ENCODE measurements around the gene IPO13.

IPO13 gene

GRCh38 chr1:43961692-43962091 lies 14.9 kb downstream of the IPO13 start:
- Histone ChIP-seq H3K4me3 (ENCODE audit: insufficient read depth, low read depth, low read length, poor library complexity, severe bottlenecking) (no peak overlapping the region), H3K9me3 (ENCODE audit: control insufficient read depth, low read length) (no peaks in the 10 kb centered on the region), H3K27ac (ENCODE audit: insufficient read depth, low read length, poor library complexity, severe bottlenecking) (no peak overlapping the region), H3K36me3 (ENCODE audit: control insufficient read depth, insufficient read depth, low read length) (peaks cover 20% of the 10 kb centered on the region), H3K27me3 (replicated peaks; ENCODE audit: control insufficient read depth, insufficient read depth, low read length, poor library complexity, severe bottlenecking) (no peaks in the 10 kb centered on the region), H3K4me1 (ENCODE audit: control insufficient read depth, insufficient read depth, low read length, poor library complexity, severe bottlenecking) (no peaks in the 10 kb centered on the region)
- DNase-seq, result no peak

DNA sequence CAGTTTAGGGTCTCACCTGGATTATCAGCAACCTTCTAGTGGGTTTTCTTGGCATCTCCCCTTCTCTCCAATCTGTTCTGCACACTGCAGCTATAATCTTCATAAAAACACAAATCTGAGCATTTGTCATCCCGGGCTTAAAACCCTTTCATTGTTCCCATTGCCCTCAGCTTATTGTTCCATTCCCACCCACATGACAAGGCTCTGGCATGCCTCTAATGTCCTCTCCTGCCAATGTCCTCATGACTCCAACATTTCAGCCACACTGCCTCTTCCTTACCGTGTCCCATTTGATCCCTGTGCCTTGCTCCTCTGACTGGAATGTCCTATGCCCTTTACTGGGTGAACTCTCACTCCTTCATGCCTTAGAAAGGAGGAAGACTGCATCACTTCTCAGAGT lies 15.6 kb downstream of the IPO13 start:
- Histone ChIP-seq H3K27me3 (replicated peaks; ENCODE audit: control insufficient read depth, insufficient read depth, low read length, poor library complexity, severe bottlenecking) (no peaks in the 10 kb centered on the region), H3K27ac (ENCODE audit: insufficient read depth, low read length, poor library complexity, severe bottlenecking) (no peak overlapping the region), H3K9me3 (ENCODE audit: control insufficient read depth, low read length) (no peaks in the 10 kb centered on the region), H3K4me1 (ENCODE audit: control insufficient read depth, insufficient read depth, low read length, poor library complexity, severe bottlenecking) (no peaks in the 10 kb centered on the region), H3K4me3 (ENCODE audit: insufficient read depth, low read depth, low read length, poor library complexity, severe bottlenecking) (no peak overlapping the region), H3K36me3 (ENCODE audit: control insufficient read depth, insufficient read depth, low read length) (peaks cover 20% of the 10 kb centered on the region)
- no peak for DNase-seq

DNA sequence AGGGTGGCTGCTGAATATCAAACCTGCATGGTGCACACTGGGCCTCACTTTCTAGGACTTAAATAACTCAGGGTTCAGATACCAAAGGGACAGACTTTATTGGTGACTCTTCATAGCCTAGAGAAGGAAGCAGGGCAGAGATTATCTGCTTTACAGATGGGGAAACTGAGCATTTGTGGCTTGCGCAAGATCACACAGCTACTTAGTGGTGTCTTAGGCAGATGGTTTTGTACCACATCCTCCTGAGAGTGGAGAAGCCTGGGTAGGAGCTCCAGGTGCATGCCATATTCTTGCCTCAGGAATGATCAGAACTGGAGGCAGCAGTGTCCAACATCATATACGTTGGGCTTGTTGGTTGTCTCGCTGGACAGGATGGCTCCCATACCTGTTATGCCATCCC lies 16.3 kb downstream of the IPO13 start:
- Histone ChIP-seq H3K27ac (ENCODE audit: insufficient read depth, low read length, poor library complexity, severe bottlenecking) (no peak overlapping the region), H3K36me3 (ENCODE audit: control insufficient read depth, insufficient read depth, low read length) (peaks cover 16% of the 10 kb centered on the region), H3K27me3 (replicated peaks; ENCODE audit: control insufficient read depth, insufficient read depth, low read length, poor library complexity, severe bottlenecking) (no peaks in the 10 kb centered on the region), H3K4me3 (ENCODE audit: insufficient read depth, low read depth, low read length, poor library complexity, severe bottlenecking) (no peak overlapping the region), H3K4me1 (ENCODE audit: control insufficient read depth, insufficient read depth, low read length, poor library complexity, severe bottlenecking) (no peaks in the 10 kb centered on the region), H3K9me3 (ENCODE audit: control insufficient read depth, low read length) (no peaks in the 10 kb centered on the region)
- DNase-seq, result no peak

DNA sequence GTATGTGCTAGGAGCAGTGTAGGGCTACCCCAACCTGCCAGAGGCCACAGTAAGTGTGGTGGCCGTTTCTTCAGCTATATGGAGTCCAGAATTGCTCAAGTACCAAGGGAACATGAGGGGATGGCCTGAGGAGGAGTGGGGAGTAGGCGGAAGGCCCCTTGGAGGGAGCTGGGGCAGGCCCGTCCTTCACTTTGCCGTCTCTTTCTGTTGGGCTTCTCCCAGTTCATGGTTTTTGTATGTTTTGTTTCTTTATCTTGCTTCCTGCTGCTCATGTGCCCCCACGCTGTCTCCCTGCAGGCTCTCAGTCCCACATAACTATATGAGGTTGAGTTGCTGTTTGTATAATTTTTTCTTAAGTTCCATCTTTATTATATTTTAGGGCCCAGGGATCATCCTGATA lies 17.1 kb downstream of the IPO13 start:
- Histone ChIP-seq H3K36me3 (ENCODE audit: control insufficient read depth, insufficient read depth, low read length) (peaks cover 11% of the 10 kb centered on the region), H3K9me3 (ENCODE audit: control insufficient read depth, low read length) (no peaks in the 10 kb centered on the region), H3K27me3 (replicated peaks; ENCODE audit: control insufficient read depth, insufficient read depth, low read length, poor library complexity, severe bottlenecking) (no peaks in the 10 kb centered on the region), H3K4me1 (ENCODE audit: control insufficient read depth, insufficient read depth, low read length, poor library complexity, severe bottlenecking) (no peaks in the 10 kb centered on the region), H3K4me3 (ENCODE audit: insufficient read depth, low read depth, low read length, poor library complexity, severe bottlenecking) (no peak overlapping the region), H3K27ac (ENCODE audit: insufficient read depth, low read length, poor library complexity, severe bottlenecking) (no peak overlapping the region)
- DNase-seq, result no peak

GRCh38 chr1:43965316-43965715 lies 18.6 kb downstream of the IPO13 start:
- Histone ChIP-seq H3K27me3 (replicated peaks; ENCODE audit: control insufficient read depth, insufficient read depth, low read length, poor library complexity, severe bottlenecking) (no peaks in the 10 kb centered on the region), H3K36me3 (ENCODE audit: control insufficient read depth, insufficient read depth, low read length) (peaks cover 7% of the 10 kb centered on the region), H3K4me3 (ENCODE audit: insufficient read depth, low read depth, low read length, poor library complexity, severe bottlenecking) (no peak overlapping the region), H3K27ac (ENCODE audit: insufficient read depth, low read length, poor library complexity, severe bottlenecking) (no peak overlapping the region), H3K4me1 (ENCODE audit: control insufficient read depth, insufficient read depth, low read length, poor library complexity, severe bottlenecking) (peaks cover 3% of the 10 kb centered on the region), H3K9me3 (ENCODE audit: control insufficient read depth, low read length) (no peaks in the 10 kb centered on the region)
- no peak for DNase-seq

DNA sequence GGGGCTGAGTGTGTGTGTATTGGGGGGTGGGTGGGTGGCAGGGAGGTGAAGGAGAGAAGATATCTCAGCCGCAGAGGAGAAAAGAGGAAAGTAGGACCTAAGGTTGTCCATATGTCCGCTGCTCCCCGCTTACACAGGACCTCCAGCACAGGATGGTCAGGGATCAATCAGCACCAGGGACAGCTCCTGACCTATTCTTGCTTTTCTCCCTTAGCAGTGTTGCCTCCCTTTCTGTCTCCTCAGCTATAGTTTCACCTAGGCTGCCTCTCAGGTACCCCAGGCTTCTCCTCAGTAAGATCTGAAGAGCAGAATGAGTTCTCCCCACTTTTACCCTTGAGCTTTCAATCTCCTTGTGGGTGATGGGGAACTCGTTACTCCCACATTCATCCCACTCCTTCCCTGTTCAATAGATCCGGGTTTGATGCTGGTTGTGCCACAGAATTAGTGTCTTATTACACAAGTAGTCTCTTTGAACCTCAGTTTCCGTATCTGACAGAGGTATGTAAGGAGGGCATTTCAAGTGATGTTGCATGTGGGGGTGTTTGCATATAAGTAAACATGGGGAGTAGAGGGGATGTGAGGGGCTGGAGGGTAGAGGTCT lies 21.7 kb downstream of the IPO13 start:
- peaks cover 10% of the 10 kb centered on the region for H3K36me3 ChIP-seq (ENCODE audit: control insufficient read depth, insufficient read depth, low read length)
- no peaks in the 10 kb centered on the region for H3K27me3 ChIP-seq (replicated peaks; ENCODE audit: control insufficient read depth, insufficient read depth, low read length, poor library complexity, severe bottlenecking)
- DNase-seq, result no peak
- H3K4me1 ChIP-seq (ENCODE audit: control insufficient read depth, insufficient read depth, low read length, poor library complexity, severe bottlenecking), result peaks cover 8% of the 10 kb centered on the region
- H3K4me3 ChIP-seq (ENCODE audit: insufficient read depth, low read depth, low read length, poor library complexity, severe bottlenecking), result no peak overlapping the region
- H3K9me3 ChIP-seq (ENCODE audit: control insufficient read depth, low read length), result no peaks in the 10 kb centered on the region
- no peak overlapping the region for H3K27ac ChIP-seq (ENCODE audit: insufficient read depth, low read length, poor library complexity, severe bottlenecking)

DNA sequence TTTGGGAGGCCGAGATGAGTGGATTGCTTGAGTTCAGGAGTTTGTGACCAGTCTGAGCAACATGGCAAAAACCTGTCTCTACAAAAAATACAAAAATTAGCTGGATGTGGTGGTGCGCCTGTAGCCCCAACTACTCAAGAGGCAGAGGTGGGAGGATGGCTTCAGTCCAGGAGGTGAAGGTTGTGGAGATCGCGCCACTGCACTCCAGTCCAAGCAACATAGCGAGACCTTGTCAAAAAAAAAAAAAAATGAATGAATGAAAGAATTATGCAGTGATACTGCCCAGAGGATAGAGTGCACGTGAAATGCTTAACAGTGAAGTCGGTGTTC lies 22.6 kb downstream of the IPO13 start:
- DNase-seq, result no peak
- Histone ChIP-seq H3K9me3 (ENCODE audit: control insufficient read depth, low read length) (no peaks in the 10 kb centered on the region), H3K36me3 (ENCODE audit: control insufficient read depth, insufficient read depth, low read length) (peaks cover 10% of the 10 kb centered on the region), H3K27me3 (replicated peaks; ENCODE audit: control insufficient read depth, insufficient read depth, low read length, poor library complexity, severe bottlenecking) (no peaks in the 10 kb centered on the region), H3K4me3 (ENCODE audit: insufficient read depth, low read depth, low read length, poor library complexity, severe bottlenecking) (peak overlapping the region; percentile 64), H3K27ac (ENCODE audit: insufficient read depth, low read length, poor library complexity, severe bottlenecking) (no peak overlapping the region), H3K4me1 (ENCODE audit: control insufficient read depth, insufficient read depth, low read length, poor library complexity, severe bottlenecking) (peaks cover 13% of the 10 kb centered on the region)

GRCh38 chr1:43969746-43970466 lies 23.2 kb downstream of the IPO13 start, which contains the start of gene DPH2:
DPH2 (plus strand) TSS chr1:43970010; CDS start chr1:43970176, 166 bp downstream.
- DNase-seq, result peak; percentile 88 to 95 (median 92)
- Histone ChIP-seq H3K27me3 (replicated peaks; ENCODE audit: control insufficient read depth, insufficient read depth, low read length, poor library complexity, severe bottlenecking) (no peaks in the 10 kb centered on the region), H3K4me1 (ENCODE audit: control insufficient read depth, insufficient read depth, low read length, poor library complexity, severe bottlenecking) (peaks cover 13% of the 10 kb centered on the region), H3K27ac (ENCODE audit: insufficient read depth, low read length, poor library complexity, severe bottlenecking) (peak within 1 kb of the TSS; percentile 55), H3K36me3 (ENCODE audit: control insufficient read depth, insufficient read depth, low read length) (peaks cover 10% of the 10 kb centered on the region), H3K9me3 (ENCODE audit: control insufficient read depth, low read length) (no peaks in the 10 kb centered on the region), H3K4me3 (ENCODE audit: insufficient read depth, low read depth, low read length, poor library complexity, severe bottlenecking) (peak within 1 kb of the TSS; percentile 64)

DNA sequence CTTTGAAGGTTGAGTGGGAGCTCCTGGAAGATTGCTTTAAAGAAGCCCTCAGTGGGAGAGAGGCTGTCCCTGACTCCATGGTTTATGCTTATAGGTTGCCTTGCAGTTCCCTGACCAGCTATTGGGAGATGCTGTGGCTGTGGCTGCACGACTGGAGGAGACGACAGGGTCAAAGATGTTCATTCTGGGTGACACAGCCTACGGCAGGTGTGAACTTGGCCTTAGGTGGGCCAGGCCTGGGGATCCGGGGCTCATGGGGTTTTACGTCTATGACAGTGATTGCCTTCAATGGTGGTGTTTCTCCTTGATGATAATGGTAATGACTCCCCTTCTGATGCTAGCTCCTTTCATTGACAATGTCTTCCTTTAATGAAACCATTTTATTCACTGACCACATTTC lies 23.8 kb downstream of the IPO13 start:
- no peak for DNase-seq
- Histone ChIP-seq H3K4me3 (ENCODE audit: insufficient read depth, low read depth, low read length, poor library complexity, severe bottlenecking) (peak overlapping the region; percentile 64), H3K36me3 (ENCODE audit: control insufficient read depth, insufficient read depth, low read length) (peaks cover 10% of the 10 kb centered on the region), H3K27ac (ENCODE audit: insufficient read depth, low read length, poor library complexity, severe bottlenecking) (peak overlapping the region; percentile 55), H3K4me1 (ENCODE audit: control insufficient read depth, insufficient read depth, low read length, poor library complexity, severe bottlenecking) (peaks cover 13% of the 10 kb centered on the region), H3K27me3 (replicated peaks; ENCODE audit: control insufficient read depth, insufficient read depth, low read length, poor library complexity, severe bottlenecking) (no peaks in the 10 kb centered on the region), H3K9me3 (ENCODE audit: control insufficient read depth, low read length) (no peaks in the 10 kb centered on the region)

DNA sequence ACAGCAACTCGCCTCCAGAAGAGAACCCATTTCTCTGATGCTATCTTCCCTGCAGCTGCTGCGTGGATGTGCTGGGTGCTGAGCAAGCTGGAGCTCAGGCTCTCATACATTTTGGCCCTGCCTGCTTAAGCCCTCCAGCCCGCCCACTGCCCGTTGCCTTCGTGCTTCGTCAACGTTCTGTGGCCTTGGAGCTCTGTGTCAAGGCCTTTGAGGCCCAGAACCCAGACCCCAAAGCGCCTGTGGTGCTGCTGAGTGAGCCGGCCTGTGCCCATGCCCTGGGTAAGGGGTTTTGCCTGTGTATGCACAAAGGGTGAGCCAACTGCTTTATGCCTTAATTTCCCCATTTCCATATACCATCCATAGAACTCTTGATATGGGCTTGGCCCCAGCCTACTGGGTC lies 24.2 kb downstream of the IPO13 start:
- peaks cover 10% of the 10 kb centered on the region for H3K36me3 ChIP-seq (ENCODE audit: control insufficient read depth, insufficient read depth, low read length)
- H3K9me3 ChIP-seq (ENCODE audit: control insufficient read depth, low read length), result no peaks in the 10 kb centered on the region
- H3K4me1 ChIP-seq (ENCODE audit: control insufficient read depth, insufficient read depth, low read length, poor library complexity, severe bottlenecking), result peaks cover 17% of the 10 kb centered on the region
- no peak for DNase-seq
- H3K27ac ChIP-seq (ENCODE audit: insufficient read depth, low read length, poor library complexity, severe bottlenecking), result no peak overlapping the region
- H3K27me3 ChIP-seq (replicated peaks; ENCODE audit: control insufficient read depth, insufficient read depth, low read length, poor library complexity, severe bottlenecking), result no peaks in the 10 kb centered on the region
- H3K4me3 ChIP-seq (ENCODE audit: insufficient read depth, low read depth, low read length, poor library complexity, severe bottlenecking), result peak overlapping the region; percentile 64
